ENCODE data around the gene CARNS1.

GRCh38 chr11:67415501-67416304, at the start of gene CARNS1:
- TF ChIP-seq CTCF (IDR thresholded peaks at IDR 0.05) = no peak
- TF ChIP-seq POLR2A (IDR thresholded peaks at IDR 0.05) = no peak
- TF ChIP-seq POLR2AphosphoS5 (IDR thresholded peaks at IDR 0.05) = no peak
